GM19238 (cell line): ENCODE data around the gene ARL4D.

Experiments
- DNase-seq: peaks from one replicate; pipeline ENCODE4 v3.0.0; 2011; ENCODE audit warnings: low spot score; ENCODE audit not compliant: insufficient read length

Gene ARL4D

DNA sequence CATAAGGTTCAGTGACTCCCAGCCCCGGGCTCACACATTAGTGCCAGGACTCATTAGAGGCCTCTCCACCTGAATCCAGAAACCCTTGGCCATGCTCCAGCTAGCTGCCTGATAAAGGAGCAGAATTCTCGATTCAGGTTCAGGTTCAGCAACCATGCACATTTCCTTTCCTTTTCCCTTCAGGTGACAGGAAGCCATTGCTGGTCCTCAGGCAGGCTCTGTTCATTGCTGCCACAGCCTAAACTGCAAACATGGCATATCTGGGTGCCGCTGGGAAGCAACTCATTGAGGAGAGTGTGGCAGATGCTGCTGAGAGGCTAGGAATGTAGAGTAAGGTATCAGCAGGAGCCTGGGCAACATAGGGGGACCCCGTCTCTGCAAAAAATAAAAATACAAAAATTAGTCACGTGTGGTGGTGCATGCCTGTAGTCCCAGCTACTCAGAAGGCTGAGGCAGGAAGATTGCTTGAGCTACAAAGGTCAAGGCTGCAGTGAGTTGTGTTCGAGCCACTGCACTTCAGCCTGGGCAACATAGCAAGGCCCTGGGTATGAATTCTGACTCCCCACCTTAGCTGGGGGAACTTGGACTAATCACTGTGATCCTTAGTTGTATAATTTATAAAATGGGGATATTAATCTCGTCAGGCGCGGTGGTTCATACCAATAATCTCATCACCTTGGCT is 28.7 kb downstream of the ARL4D start:
- no peak for DNase-seq

DNA sequence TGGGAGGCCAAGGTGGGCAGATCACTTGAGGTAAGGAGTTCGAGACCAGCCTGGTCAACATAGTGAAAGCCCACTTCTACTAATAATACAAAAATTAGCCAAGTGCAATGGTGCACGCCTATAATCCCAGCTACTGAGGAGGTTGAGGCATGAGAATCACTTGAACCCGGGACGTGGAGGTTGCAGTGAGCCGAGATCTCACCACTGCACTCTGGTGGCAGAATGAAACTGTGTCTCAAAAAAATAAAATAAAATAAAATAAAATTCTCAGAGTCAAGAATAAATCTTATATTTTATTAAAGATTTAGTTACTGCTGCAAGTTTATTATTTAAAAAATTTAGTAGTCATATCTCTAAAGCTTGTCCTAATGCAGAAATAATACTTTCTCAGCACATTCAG is 29.7 kb downstream of the ARL4D start:
- DNase-seq, result no peak

DNA sequence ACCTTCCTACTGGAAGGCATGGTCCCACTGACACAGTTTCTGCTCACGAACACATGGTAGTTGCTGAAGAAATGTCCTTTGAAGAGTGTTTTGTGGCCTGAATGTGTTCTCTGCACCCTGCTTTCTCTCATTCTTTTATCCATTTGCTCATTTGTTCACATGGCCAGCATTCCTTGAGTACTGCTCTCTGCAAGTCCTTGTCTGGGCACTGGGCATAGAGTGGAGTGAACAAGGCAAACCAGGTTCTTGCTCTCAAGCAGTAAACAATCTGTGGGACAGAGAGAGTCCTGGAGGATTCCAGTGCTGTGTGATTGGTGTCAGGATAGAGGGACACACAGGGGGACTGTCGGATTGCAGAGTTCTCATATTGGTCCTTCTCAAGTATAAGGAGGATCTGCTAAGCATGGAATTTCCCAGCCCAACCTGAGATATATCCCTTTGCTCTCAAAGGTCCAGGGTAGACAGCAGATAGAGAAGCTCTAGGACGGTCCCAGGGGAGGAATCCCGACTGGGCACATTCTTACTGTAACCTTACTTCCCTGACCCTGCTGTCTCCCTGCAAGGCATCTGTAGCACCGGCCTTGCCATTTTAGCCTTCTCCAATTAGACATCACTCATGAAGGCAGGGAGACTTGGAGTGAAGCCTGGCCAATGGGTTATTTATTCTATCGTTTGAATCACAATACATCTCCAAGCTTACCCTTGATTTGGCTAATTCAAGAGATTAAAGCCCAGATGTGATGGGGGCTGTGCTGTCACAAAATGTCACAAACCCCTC is 32.3 kb downstream of the ARL4D start:
- no peak for DNase-seq

DNA sequence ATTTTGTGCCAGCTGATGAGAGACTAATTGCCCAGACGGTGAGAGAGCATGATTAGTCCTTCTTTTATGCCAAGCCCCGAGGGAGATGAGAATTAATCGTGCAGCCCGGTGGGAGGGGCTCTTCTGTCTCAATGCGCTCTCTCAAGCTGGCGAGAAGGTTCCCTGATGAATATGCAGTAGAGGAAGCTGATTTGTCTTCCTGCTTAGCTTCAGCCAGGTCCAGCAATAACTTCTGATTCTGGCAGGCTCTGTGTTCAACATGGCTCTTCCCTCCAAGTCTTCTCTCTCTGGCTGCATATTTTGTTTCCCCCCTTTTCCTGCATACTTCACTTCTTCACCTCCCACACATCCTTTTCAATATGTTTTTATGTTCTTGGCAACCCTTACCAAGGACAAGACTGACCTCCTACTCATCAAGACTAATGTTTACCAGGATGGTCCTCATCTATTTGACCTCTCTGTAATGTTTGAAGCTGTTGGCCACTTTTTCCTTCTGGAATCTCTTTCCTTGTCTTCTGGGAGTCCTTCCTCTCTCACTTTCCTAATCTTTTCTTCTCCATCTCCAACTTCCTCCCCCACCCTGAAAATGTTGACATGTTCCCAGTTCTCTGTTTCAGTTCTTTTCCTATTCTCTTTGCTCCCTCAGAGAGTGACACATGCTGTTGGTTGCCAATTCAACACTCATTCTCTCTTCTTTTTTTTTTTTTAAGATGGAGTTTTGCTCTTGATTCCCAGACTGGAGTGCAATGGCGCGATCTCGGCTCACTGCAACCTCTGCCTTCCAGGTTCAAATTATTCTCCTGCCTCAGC is 33.1 kb downstream of the ARL4D start:
- DNase-seq, result no peak

DNA sequence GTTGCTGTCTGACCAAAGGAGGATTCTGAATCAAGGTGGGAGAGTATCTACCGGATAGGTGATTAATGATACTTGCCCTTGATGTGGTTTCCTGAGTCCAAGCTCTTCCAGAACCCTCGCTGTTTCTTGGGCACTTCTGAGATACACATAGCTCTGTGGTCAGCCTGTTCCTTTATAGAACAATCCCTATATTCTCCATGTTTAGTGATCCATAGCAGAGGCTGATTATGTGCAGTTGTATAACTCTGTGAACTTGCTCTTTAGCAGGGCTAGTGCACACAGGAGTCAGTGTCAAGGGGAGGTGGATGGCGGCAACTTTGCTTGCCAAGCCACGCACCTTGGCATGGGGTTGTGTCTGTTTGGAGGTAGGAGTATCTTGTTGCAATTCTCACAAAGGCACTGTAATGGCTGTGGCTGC is 36.1 kb downstream of the ARL4D start:
- DNase-seq, result no peak

DNA sequence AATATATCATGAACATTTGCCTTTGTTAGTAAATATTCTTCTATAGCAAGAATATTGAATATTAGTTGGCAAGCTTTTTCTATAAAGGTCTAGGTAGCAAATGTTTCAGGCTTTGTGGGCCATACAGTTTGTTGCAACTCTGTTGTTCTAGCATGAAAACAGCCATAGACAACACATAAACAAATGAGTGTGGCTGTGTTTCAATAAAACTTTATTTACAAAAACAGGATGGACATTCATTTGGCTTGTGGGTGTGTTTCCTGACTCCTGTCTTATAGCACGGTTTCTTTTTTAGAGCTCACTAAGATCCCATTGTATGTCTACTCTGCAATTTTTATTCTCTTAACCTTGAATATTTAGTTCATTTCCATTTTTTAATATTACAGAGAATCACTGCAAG is 39.0 kb downstream of the ARL4D start:
- no peak for DNase-seq

DNA sequence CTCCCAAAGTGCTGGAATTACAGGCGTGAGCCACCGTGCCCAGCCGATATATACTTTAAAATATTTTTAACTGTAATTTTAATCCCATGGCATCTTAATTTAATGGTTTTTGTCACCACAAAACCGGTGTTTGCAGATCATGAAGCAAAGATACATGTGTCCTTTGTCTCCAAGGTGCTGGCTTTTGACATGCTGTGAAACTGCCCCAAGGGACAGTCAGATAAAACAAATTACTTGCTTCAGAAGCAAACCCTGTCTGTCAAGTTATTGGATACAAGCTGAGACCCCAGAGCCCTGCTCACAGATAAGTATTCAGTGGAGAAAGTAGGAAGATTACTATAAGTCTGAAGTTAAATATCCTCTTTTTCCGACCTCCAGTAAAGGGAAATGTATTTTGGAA is 39.8 kb downstream of the ARL4D start:
- DNase-seq, result no peak

DNA sequence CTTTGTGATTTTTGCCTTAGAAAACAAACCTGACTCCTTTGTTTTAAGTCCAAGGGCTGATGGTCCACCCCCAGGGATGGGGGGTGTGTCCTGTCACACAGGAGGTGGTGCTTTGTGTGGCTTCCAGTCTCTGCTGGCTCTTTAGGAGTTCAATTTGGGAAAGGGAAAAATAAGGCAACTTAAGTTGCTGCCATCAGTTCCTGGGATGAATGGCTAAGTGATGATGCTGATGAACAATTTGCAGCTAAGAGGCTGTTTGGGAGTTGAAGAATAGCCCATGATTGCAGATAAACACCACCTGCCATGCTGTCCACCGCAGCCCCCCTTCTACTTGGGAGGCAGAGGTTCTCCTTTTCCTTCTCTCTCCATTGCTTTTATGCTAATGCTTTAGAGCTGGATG is 40.2 kb downstream of the ARL4D start:
- DNase-seq, result no peak

DNA sequence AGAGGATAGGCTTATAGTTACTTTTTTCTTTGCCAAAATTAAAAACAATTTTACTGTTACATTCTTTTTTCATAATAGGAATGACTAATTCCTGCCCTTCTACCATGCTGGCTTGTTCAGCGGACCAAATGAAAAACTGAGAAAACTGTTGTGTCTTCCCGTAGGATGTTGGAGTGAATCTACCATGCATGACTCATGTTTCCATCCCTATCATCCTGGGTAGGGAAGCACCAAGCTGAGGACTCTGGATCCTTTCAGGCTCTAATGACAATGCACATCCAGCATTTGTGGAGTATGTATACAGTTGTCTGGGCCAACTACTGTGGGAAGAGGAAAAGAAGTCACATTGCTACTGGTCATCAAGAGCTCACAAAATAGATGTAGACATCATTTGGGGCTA is 43.9 kb downstream of the ARL4D start:
- DNase-seq, result no peak

DNA sequence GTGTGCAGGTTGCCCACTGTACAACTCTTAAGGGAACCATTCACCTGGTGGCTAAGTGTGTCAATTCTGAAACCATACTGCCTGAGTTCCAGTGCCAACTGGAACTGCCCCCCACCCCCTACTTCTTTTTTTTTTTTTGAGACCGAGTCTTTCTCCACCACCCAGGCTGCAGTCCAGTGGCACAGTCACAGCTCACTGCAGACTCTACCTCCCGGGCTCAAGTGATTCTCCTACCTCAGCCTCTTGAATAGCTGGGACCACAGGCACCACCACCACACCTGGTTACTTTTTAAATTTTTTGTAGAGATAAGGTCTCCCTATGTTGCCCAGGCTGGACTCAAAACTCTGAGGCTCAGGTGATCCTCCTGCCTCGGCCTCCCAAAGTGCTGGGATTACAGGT is 44.6 kb downstream of the ARL4D start:
- DNase-seq, result no peak

DNA sequence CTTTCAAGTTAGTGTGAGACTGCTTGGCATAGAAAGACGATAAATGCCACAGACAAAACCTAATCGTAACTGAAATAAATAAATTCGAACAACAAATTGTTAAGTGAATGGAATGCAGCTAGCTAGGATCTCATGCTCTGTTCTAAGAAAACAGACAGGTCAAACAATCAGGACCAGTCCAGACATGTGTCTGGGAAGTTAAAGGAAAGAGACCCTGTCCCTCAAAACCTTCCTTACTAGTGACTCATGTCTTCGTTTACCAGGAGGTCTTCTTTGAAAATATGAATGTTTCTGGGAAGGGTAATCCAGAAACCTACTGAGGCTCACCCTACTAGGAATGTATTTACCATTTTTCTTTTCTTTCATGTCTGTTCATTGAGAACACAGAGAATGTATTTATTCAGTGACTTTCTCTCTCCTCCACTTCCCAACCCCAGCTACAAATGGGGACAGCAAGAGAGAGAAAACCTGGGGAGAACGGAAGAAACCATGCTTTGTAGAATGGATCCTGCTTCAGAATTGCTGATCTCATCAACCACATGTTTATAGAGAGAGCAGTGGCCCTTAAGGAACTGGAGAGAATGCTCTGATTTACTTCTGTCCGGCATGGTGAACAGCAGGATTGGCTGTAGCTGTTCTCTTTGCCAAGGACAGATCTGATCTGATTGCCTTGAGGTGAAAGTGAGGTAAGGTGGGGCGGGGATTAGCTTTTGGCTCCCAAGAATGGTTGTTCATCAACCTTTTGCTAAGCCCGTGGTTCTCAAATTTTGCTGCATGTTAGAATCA is 45.6 kb downstream of the ARL4D start:
- no peak for DNase-seq

DNA sequence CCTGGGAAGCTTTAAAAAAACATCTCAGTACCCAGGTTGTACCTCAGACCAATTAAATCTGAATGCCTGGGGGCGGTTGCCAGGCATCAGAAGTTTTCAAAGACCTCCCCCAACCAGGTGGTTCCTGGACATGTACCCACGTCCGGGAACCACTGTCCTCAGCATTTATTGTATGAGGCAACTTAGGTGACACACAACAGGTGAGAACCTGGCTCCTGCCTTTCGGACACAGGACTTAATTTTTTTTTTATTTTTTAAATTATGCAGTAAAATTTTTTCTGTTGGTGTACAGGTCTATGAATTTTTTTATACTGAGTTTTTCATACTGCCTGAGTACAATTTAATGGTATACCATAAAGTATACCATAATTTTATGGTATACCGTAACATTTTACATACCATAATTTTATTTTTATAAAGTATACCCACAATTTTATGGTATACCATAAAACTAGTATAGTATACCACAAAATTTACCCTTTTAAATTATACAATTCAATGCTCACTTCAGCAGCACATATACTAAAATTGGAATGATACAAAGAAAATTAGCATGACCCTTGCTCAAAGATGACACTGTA is 46.3 kb downstream of the ARL4D start:
- no peak for DNase-seq

DNA sequence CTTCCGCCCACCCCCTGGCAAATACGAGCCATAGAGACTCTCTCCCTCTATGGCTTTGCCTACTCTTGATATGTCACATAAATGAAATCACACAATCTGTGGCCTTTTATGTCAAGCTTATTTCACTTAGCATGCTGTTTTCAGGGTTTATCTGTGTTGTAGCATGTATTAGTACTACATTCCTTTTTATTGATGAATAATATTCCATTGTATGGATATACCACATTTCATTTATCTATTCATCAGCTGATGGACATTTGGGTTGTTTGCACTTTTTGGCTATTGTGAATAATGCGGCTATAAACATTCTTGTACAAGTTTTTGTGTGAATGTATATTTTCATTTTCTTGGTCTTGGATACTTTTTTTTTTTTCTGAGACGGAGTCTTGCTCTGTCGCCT is 48.0 kb downstream of the ARL4D start:
- DNase-seq, result no peak

DNA sequence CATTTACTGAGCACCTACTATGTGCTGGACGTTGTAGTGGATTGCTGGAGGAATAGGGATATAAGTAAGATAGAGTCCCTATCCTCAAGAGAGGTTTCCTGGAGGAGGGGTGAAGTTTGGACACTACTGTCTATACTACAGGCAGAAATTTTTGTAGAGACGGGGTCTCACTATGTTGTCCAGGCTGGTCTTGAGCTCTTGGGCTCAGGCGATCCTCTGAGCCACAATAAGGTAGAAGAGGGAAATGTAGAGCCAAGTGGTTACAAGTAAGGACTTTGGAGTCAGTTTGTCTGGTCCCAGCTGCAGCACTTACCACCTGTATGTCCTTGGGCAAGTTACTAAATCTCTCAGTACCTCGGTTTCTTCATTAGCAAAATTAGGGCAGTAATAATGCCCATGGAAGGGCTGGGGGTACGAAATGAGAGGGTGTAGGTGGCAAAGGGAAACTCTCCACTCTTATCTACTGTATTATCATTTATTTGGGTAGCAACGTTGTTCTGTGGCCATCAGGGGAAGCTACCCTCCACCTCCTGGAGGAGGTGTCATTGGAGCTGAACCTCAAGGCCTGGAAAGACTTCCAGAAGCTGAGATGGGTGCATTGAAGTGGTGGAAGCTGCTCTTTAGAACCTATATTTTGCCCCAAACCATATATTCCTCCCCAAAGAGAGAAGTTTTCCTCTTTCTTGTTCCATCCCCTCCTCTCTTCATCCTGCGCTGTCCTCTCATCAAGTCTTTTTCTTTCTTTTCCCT is 50.1 kb downstream of the ARL4D start:
- DNase-seq, result no peak

DNA sequence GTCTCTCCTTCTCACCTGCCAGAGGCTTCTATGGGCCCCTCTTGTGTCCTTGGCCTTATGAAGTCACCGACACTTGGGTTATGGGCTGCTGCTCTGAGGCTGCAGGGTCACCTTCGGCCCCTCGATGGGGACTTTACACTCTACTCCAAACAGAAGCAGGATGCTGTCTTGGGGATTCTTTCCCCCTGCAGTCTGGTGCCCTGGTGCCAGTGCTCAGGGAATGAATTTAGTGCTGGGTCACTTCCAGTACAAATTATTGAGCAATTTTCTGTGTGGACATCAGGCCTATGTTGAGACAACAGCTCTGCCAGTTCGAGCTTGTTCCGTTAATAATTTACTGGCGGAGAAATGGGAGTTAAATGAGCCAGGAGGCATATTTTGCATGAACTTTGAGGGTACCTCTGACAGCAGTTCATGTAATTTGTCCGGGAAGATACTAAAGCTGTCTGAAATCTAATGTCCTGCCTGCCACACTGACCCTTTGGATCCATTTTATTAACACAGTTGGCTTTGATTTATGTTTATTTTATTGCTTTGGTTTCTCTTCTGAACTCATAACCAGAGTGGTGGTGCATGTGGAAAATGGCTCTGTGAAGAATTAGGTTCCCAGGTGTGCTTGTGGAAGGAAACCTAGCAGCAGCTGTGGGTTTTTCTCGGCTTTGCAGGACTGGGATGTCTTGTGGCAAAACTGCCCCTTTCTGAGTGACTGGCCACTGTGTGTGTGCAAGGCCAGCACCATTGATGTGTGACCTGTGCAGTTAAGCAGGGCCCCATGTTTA is 50.9 kb downstream of the ARL4D start:
- no peak for DNase-seq
